Central memory CD4-positive, alpha-beta T cell (primary cell): ENCODE measurements around the gene ASPG.

Experiments used
- DNase-seq: peaks from one replicate; pipeline ENCODE4 v3.0.0; 2022

ASPG gene

GRCh38 chr14:104138098-104138717 lies 52.7 kb downstream of the ASPG start, which contains the start of gene KIF26A:
KIF26A (plus strand) TSS chr14:104138587; CDS start chr14:104138723, 136 bp downstream.
- no peak for DNase-seq

- no peak for DNase-seq
Observed at GRCh38 chr14:104138718-104139459, 53.4 kb downstream of the ASPG start.

- no peak for DNase-seq
Observed at GRCh38 chr14:104139460-104140212, 54.1 kb downstream of the ASPG start.

DNA sequence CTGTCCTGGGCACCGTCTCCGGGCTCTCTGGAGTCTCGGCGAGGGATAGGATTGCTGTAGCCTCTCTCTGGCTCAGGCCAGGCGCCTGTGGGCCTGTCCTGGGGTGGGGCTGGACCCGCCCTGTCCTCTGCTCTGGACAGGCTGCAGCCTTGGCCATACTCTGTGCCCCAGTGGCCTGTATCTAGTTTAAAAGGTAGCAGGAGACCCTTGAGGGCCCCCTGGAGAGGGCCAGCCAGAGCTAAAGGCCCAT lies 54.6 kb downstream of the ASPG start:
- no peak for DNase-seq

GRCh38 chr14:104140463-104141331 lies 55.2 kb downstream of the ASPG start:
- DNase-seq, result no peak

GRCh38 chr14:104141621-104142091 lies 56.2 kb downstream of the ASPG start:
- no peak for DNase-seq

- no peak for DNase-seq
Observed at GRCh38 chr14:104142136-104142945, 56.8 kb downstream of the ASPG start.

- DNase-seq, result no peak
Observed at GRCh38 chr14:104142946-104143470, 57.5 kb downstream of the ASPG start.

DNA sequence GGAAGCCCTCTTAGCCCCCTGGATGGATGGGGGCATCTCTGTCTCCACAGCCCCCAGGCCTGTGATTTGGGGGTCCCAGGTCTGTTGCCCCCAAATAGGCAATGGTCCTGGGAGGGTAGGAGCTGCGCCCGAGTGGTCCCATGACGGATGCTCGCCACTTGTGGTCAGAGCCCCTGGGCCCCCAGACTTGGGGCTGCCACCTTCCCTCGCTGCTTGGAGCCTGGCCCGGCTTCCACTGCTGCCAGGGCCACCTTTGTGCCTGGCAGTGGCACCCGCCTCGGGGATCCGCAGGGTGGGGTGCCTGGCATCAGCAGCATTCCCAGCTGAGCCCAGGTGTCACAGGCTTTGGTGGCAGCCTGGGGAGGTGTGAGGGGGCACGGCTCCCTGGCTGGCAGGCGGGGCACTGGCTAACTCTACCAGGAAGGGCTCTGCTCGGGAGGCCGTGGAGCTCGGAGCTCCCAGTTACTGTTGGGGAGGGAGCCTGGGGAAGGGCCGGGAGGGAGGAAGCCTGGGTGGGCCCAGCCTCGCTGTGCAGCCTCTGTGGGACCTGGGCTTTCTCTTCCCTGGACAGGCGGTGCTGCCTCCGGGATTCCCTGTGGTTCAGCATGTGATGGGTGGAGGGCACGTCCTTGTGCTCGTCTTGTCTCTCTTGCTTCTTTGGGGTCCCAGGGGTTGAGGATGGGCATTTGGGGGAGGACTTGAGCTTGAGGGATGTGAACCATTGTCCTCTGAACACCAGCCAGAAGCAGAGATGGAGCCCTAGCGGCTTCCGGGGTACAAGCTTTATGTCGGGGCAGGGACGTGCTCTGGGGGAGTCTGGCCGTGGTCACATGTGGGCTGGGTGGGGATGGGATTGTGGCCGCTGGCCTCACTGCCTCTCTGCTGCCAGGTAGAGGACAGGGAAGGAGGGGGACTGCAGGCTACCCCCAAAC lies 58.3 kb downstream of the ASPG start:
- DNase-seq, result no peak

DNA sequence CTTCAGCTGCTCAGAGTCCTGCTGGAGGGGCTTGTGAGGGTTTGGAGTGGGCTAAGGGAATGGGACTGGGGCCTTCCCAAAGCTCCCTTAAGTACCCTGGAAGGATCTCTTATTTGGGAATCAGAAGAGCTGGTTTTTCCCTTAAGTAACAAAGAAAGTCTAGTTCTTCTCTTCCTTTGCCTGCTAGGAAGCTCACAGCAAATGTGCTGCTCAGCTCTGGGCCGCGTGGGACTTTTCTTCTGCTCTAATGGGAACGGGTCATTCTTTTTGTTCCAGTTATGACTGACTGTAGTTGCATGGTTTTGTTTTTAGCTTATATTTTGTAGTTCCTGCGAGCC lies 58.9 kb downstream of the ASPG start:
- DNase-seq, result no peak

DNA sequence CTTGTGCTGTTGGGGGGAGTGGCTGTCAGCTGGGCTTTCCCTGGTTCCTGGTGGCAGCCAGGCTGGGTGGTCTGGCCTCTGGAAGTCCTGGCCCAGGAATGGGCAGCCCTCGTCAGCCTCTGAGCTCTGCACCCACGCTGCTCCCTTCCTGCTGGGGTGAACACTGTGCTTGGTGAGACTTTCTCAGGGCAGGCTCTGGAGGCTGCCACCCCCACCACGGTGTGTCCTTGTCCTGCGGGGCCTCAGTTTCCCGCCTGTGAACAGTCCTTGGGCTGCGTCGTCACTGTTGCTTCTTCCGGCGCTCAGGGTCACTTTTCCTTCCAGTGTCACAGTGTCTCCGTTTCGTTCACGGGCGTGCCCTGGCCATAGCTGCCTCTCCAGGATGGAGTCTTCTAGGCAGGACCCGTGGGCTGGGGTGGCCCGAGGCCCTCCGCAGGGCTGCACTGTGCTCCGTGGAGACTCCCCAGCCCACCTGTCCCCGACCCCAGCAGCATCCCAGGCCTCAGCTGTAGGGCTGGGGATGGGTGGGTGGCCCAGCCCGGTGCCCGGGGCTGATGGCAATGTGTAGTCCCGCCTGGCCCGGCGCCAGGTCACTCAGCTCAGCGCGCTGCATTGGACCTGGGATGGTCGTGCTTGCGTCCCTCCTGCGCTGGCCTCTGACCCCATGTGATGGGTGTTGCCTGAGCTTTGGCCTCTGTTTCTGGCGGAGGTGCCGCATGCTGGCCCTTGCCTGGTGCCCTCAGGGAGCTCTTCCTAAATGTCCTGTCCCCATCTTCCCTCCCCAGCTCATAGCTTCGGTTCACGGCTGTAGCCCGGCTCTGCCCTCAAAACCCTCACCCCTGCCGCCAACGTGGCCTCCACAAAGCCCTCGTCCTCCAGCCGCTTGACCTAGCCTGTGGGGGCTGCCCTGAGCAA lies 59.7 kb downstream of the ASPG start:
- no peak for DNase-seq

DNA sequence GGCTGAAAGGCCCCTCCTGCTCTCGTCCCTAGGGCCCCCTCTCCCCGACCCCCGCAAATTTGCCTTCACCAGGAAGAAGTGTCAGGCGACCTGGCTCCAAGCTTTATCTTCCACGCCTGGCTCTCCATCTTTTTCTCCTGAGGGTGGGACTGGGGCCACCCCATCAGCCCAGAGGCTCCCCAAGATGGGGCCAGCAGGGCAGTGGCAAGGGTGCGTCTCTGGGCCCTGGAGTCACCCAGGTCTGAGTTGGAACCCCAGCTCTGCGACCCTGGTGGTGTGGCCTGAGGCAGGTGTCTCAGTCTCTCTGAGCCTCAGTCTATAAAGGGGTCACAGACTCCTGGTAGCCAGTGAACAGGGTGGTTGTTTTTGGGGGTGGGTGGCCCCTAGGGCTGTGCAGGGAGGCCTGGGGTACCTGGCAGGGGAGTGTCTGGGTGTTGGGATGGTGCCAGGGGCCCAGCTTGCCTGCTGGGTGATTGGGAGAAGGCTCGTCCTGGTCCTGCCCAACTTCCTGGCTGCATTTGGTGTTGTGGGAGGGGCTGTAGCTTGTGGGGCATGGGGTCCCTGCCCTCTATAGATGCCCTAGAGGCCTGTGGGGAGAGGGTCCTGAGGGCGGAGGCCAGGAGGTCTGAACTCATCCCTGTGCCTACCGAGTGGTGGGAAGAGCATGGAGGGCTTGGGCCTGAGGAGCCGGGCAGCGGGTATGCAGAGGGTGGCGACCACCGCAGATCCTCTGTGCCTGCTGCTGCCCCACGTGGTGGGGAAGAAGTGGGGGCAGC lies 60.5 kb downstream of the ASPG start:
- DNase-seq, result no peak

DNA sequence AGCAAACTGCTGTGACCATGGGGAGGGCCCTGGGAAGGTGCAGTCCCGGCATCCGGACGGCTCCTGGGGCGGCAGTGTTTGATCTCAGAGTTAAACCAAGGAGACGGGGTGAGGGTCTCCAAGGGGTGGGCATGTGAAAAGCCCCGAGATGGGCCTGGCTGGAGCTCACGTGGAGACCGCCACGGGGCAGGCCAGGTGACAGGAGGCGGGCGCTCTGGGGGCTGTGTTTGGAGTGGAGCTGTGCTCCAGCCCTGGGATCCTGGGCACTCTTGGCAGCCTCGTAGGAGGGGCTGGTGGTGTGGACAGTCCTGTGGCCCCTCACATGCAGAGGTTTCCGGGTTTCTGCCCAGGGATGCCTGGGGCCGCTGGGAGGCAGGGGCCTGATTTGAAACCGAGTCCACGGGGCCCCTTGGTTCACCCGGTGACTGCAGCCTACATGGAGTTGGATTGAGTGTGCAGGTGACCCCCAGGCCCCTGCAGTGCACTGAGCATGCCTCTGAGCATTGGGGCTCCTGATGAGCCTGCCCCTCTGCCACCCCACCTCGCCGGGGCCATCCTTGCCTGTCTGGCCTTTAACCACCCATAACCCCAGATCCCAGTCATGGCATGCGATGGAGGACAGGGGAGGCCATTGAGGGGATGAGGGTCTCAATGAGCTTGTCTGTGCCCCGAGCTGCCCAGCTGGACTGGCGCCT lies 61.3 kb downstream of the ASPG start:
- DNase-seq, result no peak

- no peak for DNase-seq
Observed at GRCh38 chr14:104147346-104148125, 62.0 kb downstream of the ASPG start.

GRCh38 chr14:104148433-104149277 lies 63.2 kb downstream of the ASPG start:
- DNase-seq, result no peak

GRCh38 chr14:104149278-104149595 lies 63.7 kb downstream of the ASPG start:
- DNase-seq, result no peak
